Pulmonary artery endothelial cell (primary cell): ENCODE results near the gene SYF2. TPM values are rescaled to one million over a fixed set of nuclear protein-coding genes. Genes with fewer than 3 reads are reported as not detected.
"Not testable (repeated sequence)": the region's sequence is repeated elsewhere in the genome, so short reads cannot be mapped to it uniquely, and the experiment has no call there.

Experiments
- DNase-seq: peaks from one replicate; pipeline ENCODE4 v3.0.0-alpha.2; 2011; ENCODE audit warnings: low read depth, low spot score
- total RNA-seq: library from RNA; depleted of rRNA; stranded (reverse); fragments of >200 nt; gene quantifications from 2 replicates; pipeline ENCODE4 v1.2.3, GENCODE V29; 2014

SYF2 gene
- total RNA-seq, 1 donor from 2014 or later, result 38.3 TPM

DNA sequence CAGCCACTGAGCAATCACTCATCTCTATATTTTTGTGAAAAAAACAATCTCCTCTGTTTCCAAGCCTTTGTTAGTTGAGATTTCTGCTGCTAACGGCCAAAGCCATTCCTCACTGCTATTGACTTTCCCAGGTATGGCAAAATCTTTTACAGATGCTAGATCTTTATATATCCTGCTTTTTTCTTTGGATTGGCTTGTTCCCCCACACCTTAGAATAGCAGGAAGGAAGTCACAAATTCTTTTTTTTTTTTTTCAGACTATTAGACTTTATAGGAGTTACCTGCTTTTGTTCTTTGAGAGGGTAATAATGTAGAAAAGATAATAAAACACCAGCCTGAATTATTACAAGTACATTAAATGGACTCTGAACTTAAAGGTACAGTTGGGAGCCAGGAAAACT, 24.2 kb downstream of the SYF2 start:
- no peak for DNase-seq

DNA sequence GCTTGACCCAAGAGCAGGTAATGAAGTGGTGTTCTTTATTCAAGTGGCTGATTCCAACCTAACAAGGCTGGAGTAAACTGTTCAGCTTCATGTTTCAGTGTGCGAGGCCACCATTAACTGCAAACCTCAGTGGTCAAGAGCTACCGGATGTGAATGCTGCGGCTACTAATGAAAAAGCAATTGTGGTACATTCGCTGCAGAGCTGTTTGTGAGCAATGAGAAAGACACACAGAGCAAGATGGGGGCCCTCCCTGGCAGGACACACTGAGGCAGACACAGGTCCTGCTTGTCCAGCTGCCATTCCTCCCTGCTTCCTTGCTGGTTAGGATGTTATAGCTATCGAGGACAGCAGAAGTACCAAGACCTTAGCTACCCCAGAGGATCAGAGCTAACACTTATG, 26.1 kb downstream of the SYF2 start:
- no peak for DNase-seq

DNA sequence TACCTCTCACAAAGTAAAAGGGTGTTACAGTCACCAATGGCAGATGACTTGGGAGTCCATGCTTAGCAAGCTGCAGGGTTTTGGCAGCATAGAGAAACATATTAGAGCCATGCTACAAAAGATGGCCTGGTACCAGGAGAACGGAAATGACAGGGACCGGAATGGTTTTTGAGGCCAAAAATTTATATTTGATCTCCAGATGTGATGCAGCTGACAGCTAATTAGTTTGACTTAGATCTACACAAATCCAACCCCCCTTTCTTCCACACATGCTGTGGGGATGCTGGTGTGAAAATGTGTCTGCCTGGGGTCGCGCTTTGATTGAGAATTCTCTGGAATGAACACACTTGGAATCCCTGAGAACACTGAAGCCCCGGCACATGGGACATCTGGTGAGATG, 26.5 kb downstream of the SYF2 start:
- no peak for DNase-seq

DNA sequence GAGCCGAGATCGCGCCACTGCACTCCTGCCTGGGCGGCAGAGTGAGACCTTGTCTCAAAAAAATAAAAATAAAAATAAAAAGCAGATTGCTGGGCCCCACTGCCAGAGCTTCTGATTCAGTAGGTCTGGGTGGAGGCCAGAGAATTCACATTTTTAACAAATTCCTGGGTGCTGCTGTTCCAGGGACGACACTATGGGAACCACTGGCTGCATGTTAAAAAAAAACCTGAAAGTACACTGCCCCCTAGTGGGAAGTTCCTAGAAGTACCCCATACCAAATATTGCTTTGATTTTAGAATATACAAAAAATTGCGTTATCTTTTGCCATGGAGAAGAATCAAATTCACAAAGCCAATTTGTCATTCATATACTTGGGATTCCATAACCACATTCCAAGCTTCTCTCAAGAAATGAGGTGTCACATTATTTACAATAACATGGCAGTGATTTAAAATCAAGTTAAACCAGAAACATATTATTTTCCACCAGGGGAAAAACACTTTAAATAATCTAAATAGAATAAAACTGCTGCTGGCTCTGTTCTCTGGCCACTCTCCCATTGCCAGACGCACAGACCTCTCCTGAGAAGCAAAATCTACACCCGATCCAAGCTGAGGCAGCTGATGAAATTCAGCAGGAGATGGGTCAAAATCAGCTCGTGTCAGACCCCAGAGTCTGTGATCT, 27.4 kb downstream of the SYF2 start:
- no peak for DNase-seq

DNA sequence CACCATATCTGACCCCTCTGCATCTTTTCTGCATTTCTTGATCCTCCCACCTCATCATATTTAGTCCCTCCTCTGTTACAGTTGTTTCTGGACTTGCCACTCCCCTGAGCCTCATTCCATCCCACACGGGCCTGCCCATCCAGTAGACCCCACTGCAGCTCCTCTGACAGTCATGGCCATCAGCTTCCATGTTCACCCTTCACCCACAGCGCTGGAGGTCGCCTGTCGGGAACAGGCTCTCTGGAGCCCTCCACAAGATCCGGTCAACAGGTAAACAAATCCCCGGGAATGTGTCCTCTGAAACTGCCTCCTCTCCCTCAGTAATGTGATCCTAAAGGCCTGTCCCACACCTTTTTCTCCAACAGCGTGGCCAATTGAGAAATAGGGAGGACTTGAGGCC, 31.3 kb downstream of the SYF2 start:
- DNase-seq, result no peak

DNA sequence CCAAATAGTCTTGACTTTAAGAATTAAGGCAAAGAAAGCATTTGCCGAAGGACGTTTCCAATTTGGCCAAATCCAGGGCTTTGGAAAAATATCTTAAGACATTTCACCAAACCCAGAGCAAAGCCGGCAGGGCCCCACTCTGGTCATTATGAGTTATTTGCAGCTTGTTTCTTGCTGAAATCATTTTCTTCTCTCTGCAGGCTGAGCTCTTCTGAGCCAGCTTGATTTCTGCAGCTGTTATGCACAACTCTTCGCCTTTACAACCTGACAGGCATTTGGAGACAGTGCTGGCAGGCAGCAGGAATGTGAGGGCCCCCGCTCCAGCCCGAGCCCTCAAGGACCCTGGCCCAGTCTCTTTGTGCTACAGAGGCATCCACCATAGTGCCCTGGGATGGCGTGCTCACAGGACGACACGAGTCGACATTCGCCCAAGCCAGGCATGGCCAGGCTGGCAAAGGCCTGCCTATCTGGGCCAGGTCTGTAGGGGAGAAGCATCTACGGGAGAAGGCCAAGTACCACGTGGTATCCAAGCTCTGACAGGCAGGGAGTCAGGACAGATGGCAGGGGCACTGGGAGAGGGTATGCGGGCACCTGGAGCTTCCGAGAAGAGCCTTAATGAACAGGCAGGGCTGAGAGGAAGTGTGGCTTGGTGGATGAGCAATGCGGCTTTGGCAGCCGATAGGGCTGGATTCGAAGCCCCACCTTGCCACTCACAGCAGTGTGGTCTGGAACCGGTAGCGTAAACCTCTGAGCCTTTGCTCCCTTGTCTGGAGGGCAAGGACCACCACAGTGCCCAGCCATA, 32.3 kb downstream of the SYF2 start:
- DNase-seq, result no peak

DNA sequence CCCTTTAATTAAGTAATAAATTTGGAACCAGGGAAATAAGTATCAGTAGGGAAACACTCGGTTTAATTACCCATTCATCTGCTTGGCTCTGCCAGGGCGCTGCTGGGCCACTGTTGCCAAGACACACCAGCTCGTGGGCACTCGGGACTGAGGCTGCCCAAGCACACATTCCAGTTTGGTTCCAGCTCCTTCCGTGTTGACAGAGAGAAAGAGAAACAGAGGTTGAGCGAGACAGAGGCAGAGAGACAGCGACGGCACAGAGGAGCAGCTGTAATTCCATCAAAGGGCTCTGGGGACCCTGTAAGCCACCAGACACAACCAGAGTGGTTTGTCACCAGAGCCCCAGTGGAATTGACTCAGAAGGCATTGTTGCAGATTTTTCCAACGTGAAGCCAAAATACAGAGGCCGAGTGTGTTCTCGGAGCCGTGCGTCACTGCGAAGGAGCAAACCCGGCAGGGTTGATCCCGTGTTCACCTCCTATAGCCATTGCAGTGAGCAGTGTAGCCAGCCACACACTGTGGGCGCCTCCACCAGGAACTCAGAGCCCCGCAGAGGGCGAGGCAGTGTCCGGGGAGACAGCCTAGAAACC, 33.5 kb downstream of the SYF2 start:
- DNase-seq, result no peak

DNA sequence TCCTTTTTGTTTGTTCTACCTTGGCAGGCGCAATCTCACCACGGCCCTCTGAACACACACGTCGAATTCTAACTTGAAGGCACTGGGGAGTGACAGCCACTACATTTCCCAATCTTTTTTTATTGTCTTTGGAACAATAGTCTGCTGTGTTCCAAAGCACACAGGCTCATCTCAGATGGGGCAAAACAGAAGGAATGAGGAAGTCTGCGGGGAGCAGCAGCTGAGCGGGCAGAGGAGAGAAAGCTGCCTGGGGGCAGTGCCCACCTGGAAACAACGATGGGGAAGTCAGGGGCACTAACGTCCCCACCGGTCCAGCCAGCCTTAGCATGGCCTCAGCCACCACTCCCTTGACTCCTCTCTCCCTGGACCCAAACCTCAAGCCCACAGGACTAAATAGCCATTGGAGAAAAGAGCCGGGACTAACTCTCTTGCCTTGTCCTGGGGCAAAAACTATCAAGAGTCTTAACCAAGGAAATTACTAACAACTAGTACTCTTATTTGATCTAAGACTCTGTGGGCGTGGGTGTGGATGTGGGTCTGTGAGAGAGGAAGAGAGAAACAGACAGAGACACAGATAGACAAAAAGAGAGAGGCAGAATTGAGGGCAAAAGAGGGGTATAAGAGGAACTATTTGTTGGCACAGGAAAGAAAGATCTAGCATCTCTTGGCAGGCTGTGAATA, 34.2 kb downstream of the SYF2 start:
- no peak for DNase-seq

DNA sequence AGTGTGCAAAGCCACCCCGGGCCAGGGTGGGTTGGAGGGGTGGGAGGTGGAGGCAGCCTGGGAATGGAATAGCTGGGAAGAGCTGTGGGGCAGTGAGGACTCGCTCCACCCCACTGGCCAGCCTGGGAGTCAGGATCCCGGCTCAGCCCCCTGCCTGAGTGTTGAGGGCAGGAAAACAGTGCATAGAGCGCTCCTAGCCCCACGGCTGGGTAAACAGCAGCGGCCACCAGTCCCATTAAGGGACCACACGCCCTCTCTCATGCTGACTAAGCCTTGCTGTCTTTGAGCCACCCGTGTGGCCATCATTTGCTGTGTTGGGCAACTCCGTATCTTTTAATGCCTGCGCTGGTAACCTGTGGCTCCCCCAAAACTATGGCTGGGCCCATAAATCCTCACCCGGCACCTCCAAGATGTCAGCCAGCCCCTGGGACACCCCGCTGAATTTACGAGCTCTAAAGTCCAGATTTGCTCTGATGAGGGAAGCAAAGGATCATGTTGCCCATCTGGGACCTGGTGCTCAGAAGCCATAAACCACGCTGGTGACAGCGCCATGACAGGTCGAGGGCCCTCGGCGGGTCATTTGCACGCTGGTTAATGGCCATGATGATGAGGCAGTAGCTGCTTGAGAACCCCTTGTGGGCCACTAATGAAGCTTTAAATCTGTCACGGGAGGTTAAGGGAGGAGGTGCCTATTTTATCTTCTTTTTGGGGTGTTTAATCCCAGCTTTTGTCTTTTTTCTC, 34.9 kb downstream of the SYF2 start:
- DNase-seq, result no peak

DNA sequence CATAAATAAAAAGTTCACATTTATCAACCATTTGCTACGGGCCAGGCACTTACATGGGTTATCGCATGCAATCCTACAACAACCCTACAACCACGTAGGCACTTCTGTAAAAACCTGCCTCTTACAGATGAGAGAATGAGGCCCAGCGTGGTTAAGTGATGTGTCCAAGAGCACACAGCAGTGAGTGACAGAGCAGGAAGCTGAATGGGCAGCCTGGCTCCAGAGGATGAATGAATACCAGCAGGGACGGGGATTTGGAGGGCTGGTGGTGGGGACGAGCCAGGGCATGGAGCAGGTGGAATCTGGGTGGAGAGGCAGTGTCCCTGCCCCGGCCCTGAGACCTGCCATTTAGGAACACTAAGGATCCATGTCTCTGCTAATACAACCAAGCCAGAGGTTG, 35.5 kb downstream of the SYF2 start:
- no peak for DNase-seq

DNA sequence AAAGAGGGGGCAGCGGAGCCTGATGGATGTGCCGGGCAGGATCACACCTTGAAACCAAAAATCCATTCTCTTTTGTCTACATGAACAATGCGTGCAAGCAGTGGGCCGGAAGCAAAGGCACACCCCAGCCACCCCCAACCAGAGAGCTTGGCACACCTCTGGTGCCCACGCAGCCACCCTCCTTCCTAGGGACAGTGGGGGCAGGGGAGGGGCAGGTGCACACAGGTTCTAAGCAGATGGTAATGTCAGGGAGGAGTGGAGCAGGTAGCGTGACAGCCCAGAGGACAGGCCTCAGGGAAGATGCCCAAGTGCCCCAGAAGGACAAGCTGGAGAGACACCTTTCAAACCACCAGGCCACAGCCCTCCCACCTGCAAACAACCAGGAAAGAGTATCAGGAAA, 36.5 kb downstream of the SYF2 start:
- DNase-seq, result no peak

DNA sequence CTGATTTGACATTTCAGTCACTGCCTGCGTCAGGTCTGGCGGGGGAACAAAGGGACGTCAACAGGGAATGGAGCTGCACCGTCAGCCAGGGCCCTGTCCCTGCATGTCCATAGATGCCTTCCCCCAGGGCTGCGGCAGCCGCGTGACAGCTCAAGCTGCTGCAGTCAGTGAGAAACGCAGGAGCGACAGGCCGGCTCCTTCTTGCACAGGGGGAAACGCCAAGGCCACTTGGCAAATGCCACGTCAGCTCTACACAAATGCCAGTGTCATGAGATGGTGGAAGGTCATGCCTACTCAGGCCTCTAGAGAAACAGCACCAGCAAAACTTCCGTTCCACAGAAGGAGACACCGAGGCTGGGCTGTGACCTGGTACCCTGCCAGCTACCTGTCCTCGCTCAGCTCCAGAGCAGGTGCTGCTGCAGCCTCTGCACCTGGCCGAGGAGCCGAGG, 37.7 kb downstream of the SYF2 start:
- DNase-seq, result no peak

DNA sequence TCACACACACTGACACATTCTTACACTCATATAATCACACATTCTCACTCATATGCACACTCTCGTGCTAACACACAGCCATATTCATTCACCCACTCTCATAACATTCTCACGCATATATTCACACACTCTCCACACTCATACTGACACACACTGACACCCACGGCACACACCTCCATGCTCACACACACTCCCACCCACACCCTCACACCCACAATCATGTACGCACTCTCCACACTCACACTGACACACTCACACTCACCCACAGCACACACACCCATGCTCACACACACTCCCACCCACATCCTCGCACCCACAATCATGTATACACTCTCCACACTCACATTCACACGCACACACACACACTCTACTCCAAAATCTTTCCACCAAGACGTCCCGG, 38.2 kb downstream of the SYF2 start:
- no peak for DNase-seq

DNA sequence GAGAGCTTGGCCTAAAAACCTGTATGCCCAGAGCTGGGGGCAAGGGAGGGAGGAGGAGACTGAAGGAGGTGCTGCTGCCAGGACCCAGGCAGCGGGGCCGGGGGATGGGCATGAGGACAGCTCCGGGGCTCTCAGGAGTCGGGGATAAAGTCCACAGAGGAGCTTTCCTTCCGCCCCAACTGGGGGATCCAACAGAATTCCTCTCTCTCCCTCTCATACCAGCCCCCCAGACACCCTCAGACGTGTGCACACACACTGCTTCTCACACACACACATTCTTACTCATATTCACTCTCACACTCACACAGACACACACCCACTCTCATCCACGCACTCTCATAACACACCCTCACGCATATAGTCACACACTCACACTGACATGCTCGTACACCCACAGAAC, 39.1 kb downstream of the SYF2 start:
- no peak for DNase-seq

DNA sequence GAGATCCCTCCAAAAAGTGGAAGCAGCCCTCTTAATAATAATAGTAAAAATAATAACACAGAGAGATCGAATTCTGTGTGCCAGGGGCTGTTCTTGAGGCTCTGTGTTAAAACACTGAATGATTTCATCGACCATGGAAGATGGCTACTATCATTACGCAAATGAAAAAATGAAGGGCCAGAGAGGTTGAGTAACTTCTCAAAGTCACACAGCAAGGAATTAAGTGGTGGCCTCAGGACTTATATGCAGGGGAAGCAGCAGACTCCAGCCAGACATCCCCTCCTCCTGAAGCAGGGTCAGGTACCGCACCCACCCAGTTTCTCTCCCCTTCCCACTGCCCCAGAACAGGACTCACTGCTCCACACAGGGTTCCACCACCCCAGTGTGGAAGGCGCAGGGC, 40.1 kb downstream of the SYF2 start:
- no peak for DNase-seq

DNA sequence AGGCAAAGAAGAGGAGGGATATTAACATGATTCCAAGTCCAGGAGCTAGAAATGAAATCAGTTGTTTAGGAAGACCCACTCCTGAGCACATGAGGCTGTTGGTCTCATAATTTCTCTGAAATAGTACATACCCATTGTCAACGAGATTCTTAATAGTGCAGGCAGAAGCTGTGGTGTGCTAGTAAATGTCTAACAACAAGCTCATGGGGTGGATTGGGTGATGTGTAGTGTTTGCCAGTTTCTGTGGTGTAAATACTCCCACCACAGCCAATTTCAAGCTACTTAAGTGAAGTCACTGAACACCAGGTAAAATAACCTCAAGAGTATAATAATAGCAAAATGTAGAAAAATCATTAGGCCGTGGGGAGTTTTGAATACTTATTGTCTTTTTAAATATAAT, 42.0 kb downstream of the SYF2 start:
- no peak for DNase-seq

DNA sequence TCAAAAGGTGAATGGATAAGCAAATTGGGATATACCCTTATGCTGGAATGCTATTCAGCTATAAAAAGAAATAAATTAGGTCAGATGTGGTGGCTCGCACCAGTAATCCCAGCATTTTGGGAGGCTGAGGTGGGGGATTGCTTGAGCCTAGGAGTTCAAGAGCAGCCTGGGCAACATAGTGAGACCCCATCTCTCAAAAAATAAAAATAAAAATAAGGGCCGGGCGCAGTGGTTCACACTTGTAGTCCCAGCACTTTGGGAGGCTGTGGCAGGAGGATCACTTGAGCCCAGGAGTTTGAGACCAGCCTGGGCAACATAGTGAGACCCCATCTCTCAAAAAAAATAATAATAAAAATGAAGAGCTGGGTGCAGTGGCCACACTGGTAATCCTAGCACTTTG, 44.4 kb downstream of the SYF2 start:
- DNase-seq, result not testable (repeated sequence)

DNA sequence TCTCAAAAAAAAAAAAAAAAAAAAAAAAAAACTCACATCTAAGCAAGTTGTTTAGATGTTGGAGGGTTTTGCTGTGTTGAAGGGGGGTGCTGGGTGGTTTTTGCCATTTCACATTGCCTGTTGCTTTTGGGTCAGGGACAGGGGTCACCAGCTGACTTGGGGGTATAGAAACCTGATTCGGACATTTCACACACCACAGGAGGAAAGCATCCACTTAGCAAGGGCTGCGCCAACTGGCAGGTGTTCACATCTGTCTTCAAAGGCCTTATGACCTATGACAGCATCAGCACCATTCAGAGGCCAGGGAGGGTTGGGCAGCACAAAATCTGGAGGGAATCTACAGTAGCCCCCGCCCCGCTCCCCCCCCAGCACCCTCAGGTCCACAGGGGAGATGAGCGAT, 45.2 kb downstream of the SYF2 start:
- no peak for DNase-seq

DNA sequence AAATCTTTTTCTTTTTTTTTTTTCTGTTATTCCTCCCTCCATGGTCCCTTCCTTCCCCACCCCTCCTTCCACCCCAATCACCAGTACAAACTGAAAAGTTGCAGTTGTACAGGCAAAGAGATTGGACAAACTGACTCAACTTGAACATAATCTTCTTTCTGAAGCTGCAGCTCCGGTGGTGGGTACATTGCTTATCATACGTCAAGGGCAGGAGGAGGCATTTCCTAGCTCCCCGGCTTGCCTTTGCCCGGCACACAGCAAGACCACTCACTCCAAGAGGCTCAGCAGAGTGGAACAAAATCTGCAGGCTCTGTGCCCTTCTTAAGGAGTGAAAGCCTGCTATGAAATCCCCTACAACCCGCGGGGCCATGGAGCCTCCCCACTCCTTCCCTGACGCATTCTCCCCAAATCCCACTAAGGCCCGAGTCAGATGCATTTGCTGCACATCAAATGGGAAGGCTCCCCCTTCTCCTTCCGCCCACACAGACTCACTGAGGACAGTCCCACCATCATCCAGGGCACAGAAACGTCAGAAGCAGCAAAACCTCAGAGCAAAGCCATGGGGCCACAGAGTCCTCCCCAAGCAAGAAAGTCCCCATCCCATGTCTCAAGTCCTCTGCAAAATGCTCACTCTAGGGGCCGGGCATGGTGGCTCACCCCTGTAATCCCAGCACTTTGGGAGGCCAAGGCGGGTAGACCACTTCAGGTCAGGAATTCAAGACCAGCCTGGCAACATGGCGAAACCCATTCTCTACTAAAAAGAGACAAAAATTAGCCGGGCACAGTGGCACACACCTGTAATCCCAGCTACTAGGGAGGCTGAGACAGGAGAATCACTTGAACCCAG, 45.9 kb downstream of the SYF2 start:
- DNase-seq, result no peak

DNA sequence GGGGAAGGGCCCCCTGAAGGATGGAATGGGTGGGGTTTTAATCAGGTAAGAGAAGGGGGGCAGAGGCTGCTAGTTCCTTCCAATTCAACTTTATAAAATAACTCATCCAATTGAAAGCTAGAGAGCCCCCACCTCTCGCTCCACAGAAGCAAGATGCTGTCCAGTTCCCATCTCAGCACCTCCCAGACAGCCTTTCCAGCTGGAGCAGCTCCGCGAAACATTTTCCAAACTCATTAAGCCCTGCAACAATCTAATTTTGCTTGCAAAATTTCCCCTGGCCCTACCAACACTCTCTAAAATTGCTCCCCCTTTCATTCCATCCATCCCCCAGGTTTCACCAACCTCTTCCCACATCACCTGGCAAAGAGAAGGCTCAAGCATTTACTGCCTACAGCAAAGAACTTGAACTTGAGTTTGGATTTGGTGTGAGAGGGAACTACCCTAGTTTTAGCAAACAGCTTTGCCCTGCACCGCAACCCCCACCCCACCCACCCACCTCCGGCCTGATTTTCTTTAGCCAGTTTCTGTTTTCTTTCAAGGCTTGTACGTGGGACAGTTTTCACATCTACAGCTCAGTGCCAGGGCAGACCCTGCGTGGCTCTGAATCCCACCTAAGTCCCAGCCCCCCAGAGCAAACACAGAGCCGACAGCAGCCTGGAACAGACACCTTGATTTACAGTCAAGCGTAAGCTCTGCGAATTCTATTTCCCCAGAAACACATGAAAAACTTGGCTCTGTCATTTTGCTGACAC, 46.7 kb downstream of the SYF2 start:
- DNase-seq, result no peak
